AG09309 (cell line): Measurements from ENCODE around the gene KLRG1.

Experiments used
- DNase-seq: peaks from one replicate; pipeline ENCODE4 v3.0.0-alpha.2; 2010; ENCODE audit warnings: low read depth
- H3K4me3 ChIP-seq: 2 replicates; pipeline ENCODE4 v1.5.1; 2011; ENCODE audit warnings: mild to moderate bottlenecking, low read depth, low read length, moderate library complexity; ENCODE audit not compliant: control insufficient read depth
- TF ChIP-seq, protein P1 (sequence below): IDR thresholded peaks from 2 replicates; pipeline ENCODE4 v1.5.1; 2011; ENCODE audit warnings: mild to moderate bottlenecking, low read depth, low read length, inconsistent platforms; ENCODE audit not compliant: insufficient read depth, control insufficient read depth; ENCODE audit errors: missing control alignments

KLRG1 gene

GRCh38 chr12:8995021-8995775, 5.9 kb downstream of the KLRG1 start:
- no peak for DNase-seq
- TF ChIP-seq, protein P1, sequence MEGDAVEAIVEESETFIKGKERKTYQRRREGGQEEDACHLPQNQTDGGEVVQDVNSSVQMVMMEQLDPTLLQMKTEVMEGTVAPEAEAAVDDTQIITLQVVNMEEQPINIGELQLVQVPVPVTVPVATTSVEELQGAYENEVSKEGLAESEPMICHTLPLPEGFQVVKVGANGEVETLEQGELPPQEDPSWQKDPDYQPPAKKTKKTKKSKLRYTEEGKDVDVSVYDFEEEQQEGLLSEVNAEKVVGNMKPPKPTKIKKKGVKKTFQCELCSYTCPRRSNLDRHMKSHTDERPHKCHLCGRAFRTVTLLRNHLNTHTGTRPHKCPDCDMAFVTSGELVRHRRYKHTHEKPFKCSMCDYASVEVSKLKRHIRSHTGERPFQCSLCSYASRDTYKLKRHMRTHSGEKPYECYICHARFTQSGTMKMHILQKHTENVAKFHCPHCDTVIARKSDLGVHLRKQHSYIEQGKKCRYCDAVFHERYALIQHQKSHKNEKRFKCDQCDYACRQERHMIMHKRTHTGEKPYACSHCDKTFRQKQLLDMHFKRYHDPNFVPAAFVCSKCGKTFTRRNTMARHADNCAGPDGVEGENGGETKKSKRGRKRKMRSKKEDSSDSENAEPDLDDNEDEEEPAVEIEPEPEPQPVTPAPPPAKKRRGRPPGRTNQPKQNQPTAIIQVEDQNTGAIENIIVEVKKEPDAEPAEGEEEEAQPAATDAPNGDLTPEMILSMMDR, result no peak
- H3K4me3 ChIP-seq, result no peak overlapping the region

DNA sequence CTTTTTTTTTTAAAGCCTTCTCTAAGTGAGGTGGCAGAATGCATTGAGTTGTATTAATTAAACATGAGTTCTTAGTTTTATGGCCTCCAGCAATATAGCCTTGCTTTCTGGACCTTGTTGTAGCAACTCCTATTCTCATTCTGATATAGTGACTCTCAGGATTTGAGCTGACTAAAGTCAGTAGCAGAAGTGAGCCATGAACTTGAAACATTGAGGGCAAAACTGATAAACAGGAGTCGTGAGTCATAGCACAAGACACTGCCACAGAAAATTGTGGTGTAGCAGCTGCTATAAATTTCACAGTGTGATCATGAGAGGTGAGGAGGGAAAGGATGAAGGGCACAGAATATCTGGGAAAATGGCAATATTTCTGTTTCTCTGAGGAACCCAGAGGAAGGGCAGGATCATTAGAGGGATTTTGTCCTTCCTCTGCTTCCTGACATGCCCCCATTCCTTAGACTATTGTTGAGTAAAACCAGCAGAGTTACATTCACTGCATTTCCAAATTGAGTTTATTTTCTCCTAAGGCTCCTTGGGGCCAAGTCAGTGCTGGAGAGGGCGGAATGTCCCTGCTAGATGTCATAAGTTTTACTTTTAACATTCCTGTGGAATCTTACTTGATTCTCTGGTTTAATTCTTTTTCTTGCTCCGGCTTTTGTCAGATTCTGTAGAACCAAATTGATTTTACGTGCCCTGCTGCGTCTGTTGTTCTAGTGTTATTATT, 7.5 kb downstream of the KLRG1 start:
- TF ChIP-seq, protein P1, result no peak
- DNase-seq, result no peak
- no peak overlapping the region for H3K4me3 ChIP-seq

DNA sequence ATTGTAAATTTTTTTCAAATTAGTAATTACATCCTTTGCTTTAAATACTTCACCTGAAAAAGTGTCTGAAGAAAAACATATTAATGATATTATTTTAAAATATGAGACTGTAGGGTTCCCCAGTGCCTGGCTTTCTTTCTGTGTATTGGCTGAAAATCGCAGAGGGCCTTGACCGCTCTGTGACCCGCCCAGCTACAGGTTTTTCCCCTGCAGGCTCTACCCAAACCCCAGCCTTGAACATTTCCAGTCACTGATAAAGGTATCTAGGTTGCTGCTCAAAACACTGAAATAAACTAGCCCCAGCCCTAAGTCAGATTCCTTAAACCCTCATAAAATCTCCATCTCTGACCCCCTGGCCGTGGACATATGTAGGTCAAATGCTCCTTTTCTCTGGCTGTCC, 11.9 kb downstream of the KLRG1 start:
- TF ChIP-seq, protein P1, result no peak
- DNase-seq, result no peak
- no peak overlapping the region for H3K4me3 ChIP-seq

- TF ChIP-seq, protein P1, result no peak
- no peak for DNase-seq
- H3K4me3 ChIP-seq, result no peak overlapping the region
Measured at GRCh38 chr12:9002335-9002734, 13.0 kb downstream of the KLRG1 start.

- no peak for DNase-seq
- TF ChIP-seq, protein P1, result no peak
- H3K4me3 ChIP-seq, result no peak overlapping the region
Measured at GRCh38 chr12:9022592-9022991, 33.2 kb downstream of the KLRG1 start.

- TF ChIP-seq, protein P1, result no peak
- no peak for DNase-seq
- no peak overlapping the region for H3K4me3 ChIP-seq
Measured at GRCh38 chr12:9024512-9024911, 35.2 kb downstream of the KLRG1 start.
